ENCODE measurements around the gene PARP8. TPM values are rescaled to one million over a fixed set of nuclear protein-coding genes. Genes with fewer than 3 reads are reported as not detected.

PARP8 gene
- total RNA-seq, 2 donors from 2014 or later = 58.2 to 62.5 TPM

Other genes with a start within 250 kb of the PARP8 start
- 100 to 1,000 TPM in 1 of 2 donors, 10 to 100 TPM in 1; 70.5 to 103 TPM for gene EMB, start 225.3 kb upstream of the PARP8 start, total RNA-seq